GM18951 (cell line): Measurements from ENCODE around the gene MATN4.

Experiments
- POLR2A ChIP-seq: IDR thresholded peaks from 4 replicates; pipeline ENCODE4 v1.6.1; 2011; ENCODE audit warnings: mild to moderate bottlenecking; ENCODE audit not compliant: insufficient read length, insufficient read depth; ENCODE audit errors: extremely low read depth
- in situ Hi-C: fragments of 300-500 bp; cut with MboI; formaldehyde crosslinking; loops from one replicate; pipeline ENCODE4 v1.12.0; 2022; ENCODE audit warnings: low sequenced_read_pairs, mixed read lengths, inconsistent platforms; ENCODE audit not compliant: unreplicated experiment

Gene MATN4

GRCh38 chr20:45338121-45339030, 30.3 kb upstream of the MATN4 start:
- TF ChIP-seq POLR2A, result no peak
- in situ Hi-C loops, result loop anchor here (25.0 kb wide), 1 partner anchor 449 kb away; the partner anchor contains the start of genes DNTTIP1 and WFDC3

DNA sequence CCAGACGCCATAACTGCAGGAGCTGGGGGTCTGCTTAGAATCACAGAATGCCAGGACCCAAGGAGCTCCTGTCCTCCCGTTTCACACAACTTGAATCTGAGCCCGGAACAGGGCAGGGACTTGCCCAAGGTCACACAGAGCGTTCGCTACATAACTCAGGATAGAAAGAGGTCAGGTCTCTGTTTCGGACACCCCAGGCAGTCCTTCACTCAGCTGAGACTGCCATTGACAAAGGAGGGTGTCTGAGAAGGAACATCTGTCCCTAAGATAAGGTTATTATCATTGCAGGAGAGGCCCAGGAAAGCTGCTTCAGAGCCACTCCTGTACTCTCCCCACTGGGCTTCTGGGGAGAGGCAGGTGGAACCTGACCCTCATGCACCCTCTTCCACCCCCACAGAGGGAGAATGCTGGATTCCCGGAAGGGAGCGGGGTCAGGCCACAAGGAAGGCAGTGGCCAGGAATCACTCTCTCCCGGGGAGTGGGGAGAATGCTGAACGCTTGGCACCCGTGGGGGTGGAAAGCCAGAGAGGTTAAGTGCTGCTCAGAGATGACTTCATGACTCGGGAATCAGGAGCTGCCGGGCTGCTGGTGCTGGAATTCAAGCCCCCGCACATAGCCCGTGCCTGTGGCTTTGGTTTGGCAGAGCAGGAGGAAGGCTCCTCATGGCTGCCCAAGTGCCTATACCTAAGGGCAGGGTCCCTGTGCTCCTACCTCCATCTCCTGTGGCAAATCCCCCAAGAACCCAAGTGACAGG, 29.4 kb upstream of the MATN4 start:
- no peak for TF ChIP-seq POLR2A
- in situ Hi-C loops, result loop anchor here (25.0 kb wide), 1 partner anchor 450 kb away; the partner anchor contains the start of genes DNTTIP1 and WFDC3

DNA sequence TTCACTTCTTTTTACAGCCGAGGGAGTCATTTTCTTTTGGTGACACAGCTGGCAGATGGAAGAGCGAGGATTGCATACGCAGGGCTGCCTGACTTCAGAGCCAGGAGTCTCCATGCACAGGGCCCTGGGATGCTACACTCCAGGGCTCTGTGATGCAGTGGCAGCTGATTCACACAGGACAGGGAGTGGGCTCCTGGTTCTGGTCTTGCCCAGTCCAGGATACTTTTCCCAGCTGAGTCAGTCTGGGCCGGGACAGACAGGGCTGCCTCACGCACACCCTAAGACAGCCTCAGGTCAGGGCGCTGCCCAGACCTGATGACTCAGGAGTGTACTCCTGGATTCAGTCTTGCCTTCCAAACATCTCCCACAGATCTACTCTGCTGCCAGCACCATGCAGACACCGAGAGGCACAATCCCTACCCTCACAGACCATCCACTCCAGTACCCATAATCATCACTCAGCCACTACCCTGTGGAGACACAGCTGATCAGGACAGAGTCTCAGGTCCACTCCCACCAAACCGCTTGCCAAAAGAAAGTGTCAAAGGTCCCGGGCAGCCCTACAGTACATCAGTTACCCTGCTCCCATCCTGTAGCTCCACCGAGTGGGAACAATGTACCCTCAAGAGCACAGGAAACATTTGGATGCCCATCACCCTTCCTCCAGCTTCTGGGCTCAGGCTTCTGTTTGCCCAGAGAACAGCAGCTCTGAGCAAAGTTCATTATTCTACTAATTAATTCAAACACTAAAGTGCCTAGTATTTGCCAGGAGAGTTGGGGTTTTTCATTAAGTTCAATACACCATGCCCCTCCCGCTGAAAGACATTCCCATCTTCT, 28.6 kb upstream of the MATN4 start:
- in situ Hi-C loops, result loop anchor here (25.0 kb wide), 1 partner anchor 451 kb away; the partner anchor contains the start of genes DNTTIP1 and WFDC3

GRCh38 chr20:45330476-45330875, 22.4 kb upstream of the MATN4 start:
- no peak for TF ChIP-seq POLR2A
- in situ Hi-C loops, result loop anchor here (25.0 kb wide), 1 partner anchor 457 kb away; the partner anchor contains the start of genes DNTTIP1 and WFDC3

More for the DNA sequence above, 28.6 kb upstream of the MATN4 start:
- TF ChIP-seq POLR2A, result no peak

GRCh38 chr20:45329497-45330319, 21.6 kb upstream of the MATN4 start:
- in situ Hi-C loops, result loop anchor here (25.0 kb wide), 1 partner anchor 458 kb away; the partner anchor contains the start of genes DNTTIP1 and WFDC3
- TF ChIP-seq POLR2A, result no peak

DNA sequence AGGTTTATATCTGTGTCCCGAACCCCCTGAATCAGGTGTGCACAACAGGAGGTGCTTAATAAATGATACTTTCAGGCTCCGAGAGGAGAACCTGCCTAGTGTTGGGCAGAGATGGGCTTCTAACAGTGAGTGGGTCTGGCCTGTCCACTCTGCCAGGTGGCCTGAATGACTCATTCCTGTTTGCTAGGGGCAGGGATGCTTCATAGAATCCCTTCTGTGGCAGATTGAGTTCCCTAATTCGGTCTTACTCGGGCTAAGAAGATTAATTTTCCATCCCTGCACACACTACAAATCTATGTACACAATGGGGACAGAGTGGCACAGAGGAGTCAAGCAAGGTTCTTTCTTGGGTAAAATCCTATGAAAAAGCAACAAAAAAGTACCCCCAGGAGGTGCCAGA, 20.4 kb upstream of the MATN4 start:
- TF ChIP-seq POLR2A, result no peak
- in situ Hi-C loops, result loop anchor here (25.0 kb wide), 1 partner anchor 459 kb away; the partner anchor contains the start of genes DNTTIP1 and WFDC3

GRCh38 chr20:45325371-45325770, 17.3 kb upstream of the MATN4 start:
- TF ChIP-seq POLR2A, result no peak
- in situ Hi-C loops, result loop anchor here (25.0 kb wide), 1 partner anchor 462 kb away; the partner anchor contains the start of genes DNTTIP1 and WFDC3

- TF ChIP-seq POLR2A, result no peak
- in situ Hi-C loops, result no loop called here
Measured at GRCh38 chr20:45323731-45324130, 15.6 kb upstream of the MATN4 start.

- in situ Hi-C loops, result no loop called here
- no peak for TF ChIP-seq POLR2A
Measured at GRCh38 chr20:45322952-45323383, 14.9 kb upstream of the MATN4 start.

DNA sequence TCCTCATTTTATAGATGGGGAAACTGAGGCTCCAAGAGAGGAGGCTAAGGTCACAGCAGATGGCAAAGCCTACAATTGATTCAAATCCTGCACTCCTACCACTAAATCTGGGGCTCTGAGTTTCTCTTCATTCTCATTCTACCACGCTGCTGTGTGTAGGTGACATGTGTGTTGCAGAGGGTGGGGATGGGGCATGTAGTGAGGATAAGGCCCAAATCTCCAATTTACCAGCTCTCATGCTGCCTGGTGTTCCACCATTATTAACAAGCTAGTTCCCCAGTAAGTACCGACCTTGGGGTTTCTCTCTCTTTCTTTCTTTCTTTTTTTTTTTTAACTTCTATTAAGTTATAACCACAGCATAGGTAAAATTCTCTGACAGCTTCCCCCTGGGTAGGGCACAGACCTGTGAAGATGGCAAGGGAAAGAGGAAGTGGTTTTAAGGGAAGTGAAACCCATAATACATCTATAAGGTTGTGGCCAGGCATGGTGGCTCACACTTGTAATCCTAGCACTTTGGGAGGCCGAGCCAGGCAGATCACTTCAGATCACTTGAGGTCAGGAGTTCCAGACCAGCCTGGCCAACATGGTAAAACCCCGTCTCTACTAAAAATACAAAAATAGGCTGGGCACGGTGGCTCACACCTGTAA, 13.0 kb upstream of the MATN4 start:
- in situ Hi-C loops, result no loop called here
- no peak for TF ChIP-seq POLR2A

- no peak for TF ChIP-seq POLR2A
Measured at GRCh38 chr20:45318948-45319347, 10.8 kb upstream of the MATN4 start.

More at GRCh38 chr20:45318948-45319347, 10.8 kb upstream of the MATN4 start:
- in situ Hi-C loops, result no loop called here
